Measurements from ENCODE around the gene NNMT. TPM values are rescaled to one million over a fixed set of nuclear protein-coding genes. Genes with fewer than 3 reads are reported as not detected.

The NNMT gene
- total and polyA plus RNA-seq, 2 donors (not counting 1 experiment from before 2014, with no cell fraction given), result not detected

- H4K20me1 ChIP-seq (ENCODE audit: control insufficient read depth, insufficient read depth, low read length, poor library complexity, severe bottlenecking), result no peaks in the 10 kb centered on the region
- H3K4me3 ChIP-seq (ENCODE audit: control extremely low read depth in 1 of 5, extremely low read depth in 1 of 5, insufficient read depth in 1 of 5, low read depth in 2 of 5, low read length in 4 of 5), result no peak overlapping the region
- peaks cover 4 to 8% of the 10 kb centered on the region in 2 donors for H3K4me1 ChIP-seq (ENCODE audit: control insufficient read depth in 2 of 2, insufficient read depth in 2 of 2, low read length in 2 of 2)
- ChIA-PET POLR2A (no interaction called here), CTCF (interaction anchor here (5.9 kb wide), 1 partner anchor 14 kb away, joined by 52 read pairs; no protein-coding TSS in a partner anchor)
- DNase-seq, result no peak
- peaks cover 0 to 3% (median 0%) of the 10 kb centered on the region in 4 experiments for H3K27me3 ChIP-seq (replicated peaks in 1 of 4; ENCODE audit: control extremely low read depth in 1 of 4, control insufficient read depth in 3 of 4, insufficient read depth in 4 of 4, low read length in 3 of 4)
- H3K9ac ChIP-seq (ENCODE audit: low read length), result no peak overlapping the region
- TF ChIP-seq EZH2 (IDR thresholded peaks at IDR 0.05; ENCODE audit: borderline replicate concordance, insufficient read depth, low read depth, low read length, poor library complexity, severe bottlenecking) (no peak), CTCF (IDR thresholded peaks at IDR 0.05) (no peak)
- intact Hi-C loops (cut with micrococcal nuclease), result no loop called here
- no peak for ATAC-seq (ENCODE audit: low read depth)
- Mint-ChIP-seq H3K4me3 (no peak overlapping the region), H3K27me3 (peaks cover 5% of the 10 kb centered on the region), H3K4me1 (peaks cover 9% of the 10 kb centered on the region), H3K9me3 (ENCODE audit: insufficient read depth) (no peaks in the 10 kb centered on the region), H3K27ac (no peak overlapping the region)
- H3K79me2 ChIP-seq (ENCODE audit: control insufficient read depth, insufficient read depth, low read length), result no peaks in the 10 kb centered on the region
- H2AFZ ChIP-seq (ENCODE audit: insufficient read depth, low read depth, low read length, poor library complexity, severe bottlenecking), result no peak overlapping the region
- WGBS (ENCODE audit: insufficient coverage), result 96% methylated on average over 11 of the region's 11 CpGs
- no peak overlapping the region for H3K27ac ChIP-seq (ENCODE audit: low read length in 2 of 2)
- no peak overlapping the region for H3K4me2 ChIP-seq (replicated peaks; ENCODE audit: low read depth, low read length, poor library complexity, severe bottlenecking)
- H3K36me3 ChIP-seq (replicated peaks in 1 of 2; ENCODE audit: control extremely low read depth in 1 of 2, control insufficient read depth in 1 of 2, extremely low read depth in 1 of 2, insufficient read depth in 2 of 2, low read length in 1 of 2), result no peaks in the 10 kb centered on the region
- peaks cover 0 to 4% (median 0%) of the 10 kb centered on the region in 3 donors for H3K9me3 ChIP-seq (ENCODE audit: control extremely low read depth in 1 of 3, control insufficient read depth in 2 of 3, insufficient read depth in 1 of 3, low read length in 2 of 3)
These were observed 49.0 kb upstream of the NNMT start for GRCh38 chr11:114247070-114247789.

DNA sequence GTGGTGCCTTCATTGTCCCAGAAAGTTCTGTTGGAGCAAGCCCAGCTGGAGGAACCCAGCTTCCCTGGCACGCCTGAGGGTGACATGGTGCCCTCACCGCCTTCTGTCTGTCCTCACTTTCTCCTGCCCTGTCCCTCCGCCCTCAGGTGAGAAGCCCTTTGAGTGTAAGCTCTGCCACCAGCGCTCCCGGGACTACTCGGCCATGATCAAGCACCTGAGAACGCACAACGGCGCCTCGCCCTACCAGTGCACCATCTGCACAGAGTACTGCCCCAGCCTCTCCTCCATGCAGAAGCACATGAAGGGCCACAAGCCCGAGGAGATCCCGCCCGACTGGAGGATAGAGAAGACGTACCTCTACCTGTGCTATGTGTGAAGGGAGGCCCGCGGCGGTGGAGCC is 46.0 kb upstream of the NNMT start:
- Histone ChIP-seq H2AFZ (ENCODE audit: insufficient read depth, low read depth, low read length, poor library complexity, severe bottlenecking) (no peak overlapping the region), H3K79me2 (ENCODE audit: control insufficient read depth, insufficient read depth, low read length) (no peaks in the 10 kb centered on the region), H4K20me1 (ENCODE audit: control insufficient read depth, insufficient read depth, low read length, poor library complexity, severe bottlenecking) (no peaks in the 10 kb centered on the region), H3K9ac (ENCODE audit: low read length) (no peak overlapping the region), H3K27me3 (replicated peaks in 1 of 4; ENCODE audit: control extremely low read depth in 1 of 4, control insufficient read depth in 3 of 4, insufficient read depth in 4 of 4, low read length in 3 of 4) (no peaks in the 10 kb centered on the region), H3K9me3 (ENCODE audit: control extremely low read depth in 1 of 3, control insufficient read depth in 2 of 3, insufficient read depth in 1 of 3, low read length in 2 of 3) (peaks cover 0 to 4% (median 0%) of the 10 kb centered on the region in 3 donors), H3K27ac (ENCODE audit: low read length in 2 of 2) (no peak overlapping the region), H3K36me3 (replicated peaks in 1 of 2; ENCODE audit: control extremely low read depth in 1 of 2, control insufficient read depth in 1 of 2, extremely low read depth in 1 of 2, insufficient read depth in 2 of 2, low read length in 1 of 2) (no peaks in the 10 kb centered on the region), H3K4me2 (replicated peaks; ENCODE audit: low read depth, low read length, poor library complexity, severe bottlenecking) (no peak overlapping the region), H3K4me3 (ENCODE audit: control extremely low read depth in 1 of 5, extremely low read depth in 1 of 5, insufficient read depth in 1 of 5, low read depth in 2 of 5, low read length in 4 of 5) (no peak overlapping the region), H3K4me1 (ENCODE audit: control insufficient read depth in 2 of 2, insufficient read depth in 2 of 2, low read length in 2 of 2) (peaks cover 4 to 8% of the 10 kb centered on the region in 2 donors)
- intact Hi-C loops (cut with micrococcal nuclease), result no loop called here
- peaks cover 5% of the 10 kb centered on the region for H3K27me3 Mint-ChIP-seq
- 92% methylated on average over 16 of the region's 17 CpGs for WGBS (ENCODE audit: insufficient coverage)
- no peak overlapping the region for H3K27ac Mint-ChIP-seq
- no peak for TF ChIP-seq CTCF (IDR thresholded peaks at IDR 0.05)
- no peak for TF ChIP-seq EZH2 (IDR thresholded peaks at IDR 0.05; ENCODE audit: borderline replicate concordance, insufficient read depth, low read depth, low read length, poor library complexity, severe bottlenecking)
- ATAC-seq (ENCODE audit: low read depth) (no peak), DNase-seq (no peak)
- peaks cover 9% of the 10 kb centered on the region for H3K4me1 Mint-ChIP-seq
- ChIA-PET POLR2A (no interaction called here), CTCF (interaction anchor here (4.1 to 5.9 kb wide), 2 partner anchors 11 to 354 kb away, joined by 13 to 52 read pairs; no protein-coding TSS in a partner anchor)
- no peaks in the 10 kb centered on the region for H3K9me3 Mint-ChIP-seq (ENCODE audit: insufficient read depth)
- H3K4me3 Mint-ChIP-seq, result no peak overlapping the region

Data from B cell (primary cell).